ENCODE measurements around the gene AP2A1.

DNA sequence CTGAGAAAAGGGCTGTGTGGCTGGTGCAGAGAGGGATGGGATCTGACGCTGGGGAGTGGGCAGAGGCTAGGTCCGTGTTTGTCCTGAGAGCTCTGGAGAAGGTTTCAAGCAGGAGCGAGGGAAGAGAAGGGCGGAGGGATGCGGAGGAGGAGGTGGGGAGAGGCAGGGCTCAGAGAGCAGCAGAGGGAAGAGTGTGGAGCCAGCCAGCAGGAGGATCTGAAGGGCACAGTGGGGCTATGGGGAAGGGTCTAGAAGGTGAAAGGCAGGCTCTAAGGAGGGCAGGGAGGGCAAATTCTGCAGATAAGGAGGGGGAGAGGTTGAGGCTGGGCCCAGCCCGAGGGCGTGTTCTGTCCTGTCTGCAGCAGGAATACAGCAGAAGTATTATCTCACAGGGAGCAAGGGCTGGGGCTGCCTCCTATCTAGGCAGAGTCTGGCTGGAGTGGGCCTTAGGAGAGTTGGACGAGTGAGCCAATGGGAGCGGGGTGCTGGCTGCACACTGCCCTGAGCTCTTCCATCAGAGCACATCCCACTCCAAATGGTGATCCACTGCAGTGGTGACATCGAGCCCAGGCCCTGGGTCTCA lies 6.1 kb downstream of the AP2A1 start:
- TF ChIP-seq, protein P1, sequence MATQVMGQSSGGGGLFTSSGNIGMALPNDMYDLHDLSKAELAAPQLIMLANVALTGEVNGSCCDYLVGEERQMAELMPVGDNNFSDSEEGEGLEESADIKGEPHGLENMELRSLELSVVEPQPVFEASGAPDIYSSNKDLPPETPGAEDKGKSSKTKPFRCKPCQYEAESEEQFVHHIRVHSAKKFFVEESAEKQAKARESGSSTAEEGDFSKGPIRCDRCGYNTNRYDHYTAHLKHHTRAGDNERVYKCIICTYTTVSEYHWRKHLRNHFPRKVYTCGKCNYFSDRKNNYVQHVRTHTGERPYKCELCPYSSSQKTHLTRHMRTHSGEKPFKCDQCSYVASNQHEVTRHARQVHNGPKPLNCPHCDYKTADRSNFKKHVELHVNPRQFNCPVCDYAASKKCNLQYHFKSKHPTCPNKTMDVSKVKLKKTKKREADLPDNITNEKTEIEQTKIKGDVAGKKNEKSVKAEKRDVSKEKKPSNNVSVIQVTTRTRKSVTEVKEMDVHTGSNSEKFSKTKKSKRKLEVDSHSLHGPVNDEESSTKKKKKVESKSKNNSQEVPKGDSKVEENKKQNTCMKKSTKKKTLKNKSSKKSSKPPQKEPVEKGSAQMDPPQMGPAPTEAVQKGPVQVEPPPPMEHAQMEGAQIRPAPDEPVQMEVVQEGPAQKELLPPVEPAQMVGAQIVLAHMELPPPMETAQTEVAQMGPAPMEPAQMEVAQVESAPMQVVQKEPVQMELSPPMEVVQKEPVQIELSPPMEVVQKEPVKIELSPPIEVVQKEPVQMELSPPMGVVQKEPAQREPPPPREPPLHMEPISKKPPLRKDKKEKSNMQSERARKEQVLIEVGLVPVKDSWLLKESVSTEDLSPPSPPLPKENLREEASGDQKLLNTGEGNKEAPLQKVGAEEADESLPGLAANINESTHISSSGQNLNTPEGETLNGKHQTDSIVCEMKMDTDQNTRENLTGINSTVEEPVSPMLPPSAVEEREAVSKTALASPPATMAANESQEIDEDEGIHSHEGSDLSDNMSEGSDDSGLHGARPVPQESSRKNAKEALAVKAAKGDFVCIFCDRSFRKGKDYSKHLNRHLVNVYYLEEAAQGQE (IDR thresholded peaks at IDR 0.05; ENCODE audit: low read depth): no peak
- TF ChIP-seq, protein P2, sequence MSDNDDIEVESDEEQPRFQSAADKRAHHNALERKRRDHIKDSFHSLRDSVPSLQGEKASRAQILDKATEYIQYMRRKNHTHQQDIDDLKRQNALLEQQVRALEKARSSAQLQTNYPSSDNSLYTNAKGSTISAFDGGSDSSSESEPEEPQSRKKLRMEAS (IDR thresholded peaks at IDR 0.05): no peak
- TF ChIP-seq RAD21 (IDR thresholded peaks at IDR 0.05; ENCODE audit: low read depth): no peak
- no peak for TF ChIP-seq FOXM1 (IDR thresholded peaks at IDR 0.05; ENCODE audit: borderline replicate concordance, low read depth)
- no peak for TF ChIP-seq TEAD4 (IDR thresholded peaks at IDR 0.05)
- TF ChIP-seq ZBTB7A (IDR thresholded peaks at IDR 0.05; ENCODE audit: low read depth): no peak

Data from Ishikawa (cell line).